WI38 (cell line): ENCODE data around the gene LDAH.

Experiments
- H3K4me3 ChIP-seq: 2 replicates; pipeline ENCODE4 v1.5.1; 2011; ENCODE audit warnings: low read depth, mild to moderate bottlenecking, control low read depth, low read length
- TF ChIP-seq, protein P1 (sequence below): IDR thresholded peaks from 2 replicates; pipeline ENCODE4 v1.5.1; 2012; ENCODE audit warnings: low read depth, mild to moderate bottlenecking, control low read depth, low read length

Gene LDAH

DNA sequence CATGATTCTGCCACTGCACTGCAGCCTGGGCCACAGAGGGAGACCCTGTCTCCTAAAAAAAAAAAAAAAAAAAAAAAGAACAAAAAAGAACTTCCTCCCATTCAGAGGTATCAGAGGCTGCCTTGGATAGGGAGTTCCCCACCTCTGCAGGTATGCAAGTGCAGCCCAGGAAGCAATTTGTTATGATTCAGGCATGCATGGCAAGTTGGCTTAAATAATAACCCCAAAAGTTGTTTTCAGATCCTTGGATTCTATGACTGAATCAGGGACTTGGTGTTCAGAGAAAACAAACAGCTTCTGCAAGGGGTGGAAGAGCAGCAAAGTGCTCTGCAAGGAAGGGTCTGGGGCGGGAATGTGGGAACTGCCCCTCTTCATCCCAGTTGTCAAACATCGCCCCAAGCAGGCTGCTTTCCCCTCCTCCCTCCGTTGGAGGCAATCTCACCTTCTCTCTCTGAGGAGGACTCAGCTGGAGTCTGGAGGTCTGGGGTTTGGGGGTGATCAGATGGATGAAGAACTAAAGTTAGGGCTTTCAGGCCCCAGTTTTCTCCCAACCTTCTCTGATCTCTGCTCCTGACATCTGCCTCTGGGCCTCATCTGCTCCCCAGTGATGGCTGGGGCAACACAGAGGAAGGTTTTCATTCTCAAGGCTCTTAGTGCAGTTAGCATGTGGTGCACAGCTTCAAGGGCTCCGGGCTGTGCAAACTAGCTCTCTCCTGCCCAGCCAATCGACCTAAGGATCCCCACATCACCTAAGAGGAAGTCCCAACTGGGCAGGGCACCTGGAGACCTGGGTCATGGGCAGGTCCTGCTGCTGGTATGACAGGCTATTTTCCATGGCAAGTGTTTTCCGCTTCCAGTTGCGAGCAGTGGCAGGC is 159.5 kb downstream of the LDAH start:
- TF ChIP-seq, protein P1, sequence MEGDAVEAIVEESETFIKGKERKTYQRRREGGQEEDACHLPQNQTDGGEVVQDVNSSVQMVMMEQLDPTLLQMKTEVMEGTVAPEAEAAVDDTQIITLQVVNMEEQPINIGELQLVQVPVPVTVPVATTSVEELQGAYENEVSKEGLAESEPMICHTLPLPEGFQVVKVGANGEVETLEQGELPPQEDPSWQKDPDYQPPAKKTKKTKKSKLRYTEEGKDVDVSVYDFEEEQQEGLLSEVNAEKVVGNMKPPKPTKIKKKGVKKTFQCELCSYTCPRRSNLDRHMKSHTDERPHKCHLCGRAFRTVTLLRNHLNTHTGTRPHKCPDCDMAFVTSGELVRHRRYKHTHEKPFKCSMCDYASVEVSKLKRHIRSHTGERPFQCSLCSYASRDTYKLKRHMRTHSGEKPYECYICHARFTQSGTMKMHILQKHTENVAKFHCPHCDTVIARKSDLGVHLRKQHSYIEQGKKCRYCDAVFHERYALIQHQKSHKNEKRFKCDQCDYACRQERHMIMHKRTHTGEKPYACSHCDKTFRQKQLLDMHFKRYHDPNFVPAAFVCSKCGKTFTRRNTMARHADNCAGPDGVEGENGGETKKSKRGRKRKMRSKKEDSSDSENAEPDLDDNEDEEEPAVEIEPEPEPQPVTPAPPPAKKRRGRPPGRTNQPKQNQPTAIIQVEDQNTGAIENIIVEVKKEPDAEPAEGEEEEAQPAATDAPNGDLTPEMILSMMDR = no peak

DNA sequence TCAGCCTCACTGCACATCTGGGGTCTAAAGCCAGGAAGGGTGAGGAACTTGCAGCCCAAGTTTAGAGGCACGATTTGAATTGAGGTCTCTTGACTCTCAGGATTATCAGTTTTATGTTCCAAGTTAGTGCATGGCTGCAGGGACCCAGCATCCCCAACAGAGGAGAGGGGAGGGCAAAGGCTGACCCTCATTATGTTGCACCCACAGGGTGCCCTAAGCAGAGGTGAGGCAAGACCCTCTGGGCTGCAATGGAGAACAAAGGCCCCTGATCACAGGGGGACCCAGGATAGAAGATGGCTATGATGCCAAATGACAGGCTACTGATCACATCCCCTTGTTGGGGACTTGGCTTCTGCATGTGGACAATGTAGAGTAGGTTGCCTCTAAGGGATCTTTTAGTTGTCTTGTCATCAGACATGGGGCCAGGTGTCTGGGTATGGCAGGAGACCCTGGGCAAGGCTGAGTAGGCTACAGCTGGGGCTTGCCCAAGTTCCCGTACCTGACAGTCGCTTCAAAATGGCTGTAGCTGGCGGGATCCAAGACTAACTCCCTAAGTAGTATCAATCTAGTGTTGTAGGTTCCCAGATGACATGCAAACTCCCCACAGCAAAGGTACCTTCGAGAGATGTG is 160.5 kb downstream of the LDAH start:
- H3K4me3 ChIP-seq = no peak overlapping the region
- TF ChIP-seq, protein P1 = no peak

More for the DNA sequence above, 159.5 kb downstream of the LDAH start:
- no peak overlapping the region for H3K4me3 ChIP-seq

DNA sequence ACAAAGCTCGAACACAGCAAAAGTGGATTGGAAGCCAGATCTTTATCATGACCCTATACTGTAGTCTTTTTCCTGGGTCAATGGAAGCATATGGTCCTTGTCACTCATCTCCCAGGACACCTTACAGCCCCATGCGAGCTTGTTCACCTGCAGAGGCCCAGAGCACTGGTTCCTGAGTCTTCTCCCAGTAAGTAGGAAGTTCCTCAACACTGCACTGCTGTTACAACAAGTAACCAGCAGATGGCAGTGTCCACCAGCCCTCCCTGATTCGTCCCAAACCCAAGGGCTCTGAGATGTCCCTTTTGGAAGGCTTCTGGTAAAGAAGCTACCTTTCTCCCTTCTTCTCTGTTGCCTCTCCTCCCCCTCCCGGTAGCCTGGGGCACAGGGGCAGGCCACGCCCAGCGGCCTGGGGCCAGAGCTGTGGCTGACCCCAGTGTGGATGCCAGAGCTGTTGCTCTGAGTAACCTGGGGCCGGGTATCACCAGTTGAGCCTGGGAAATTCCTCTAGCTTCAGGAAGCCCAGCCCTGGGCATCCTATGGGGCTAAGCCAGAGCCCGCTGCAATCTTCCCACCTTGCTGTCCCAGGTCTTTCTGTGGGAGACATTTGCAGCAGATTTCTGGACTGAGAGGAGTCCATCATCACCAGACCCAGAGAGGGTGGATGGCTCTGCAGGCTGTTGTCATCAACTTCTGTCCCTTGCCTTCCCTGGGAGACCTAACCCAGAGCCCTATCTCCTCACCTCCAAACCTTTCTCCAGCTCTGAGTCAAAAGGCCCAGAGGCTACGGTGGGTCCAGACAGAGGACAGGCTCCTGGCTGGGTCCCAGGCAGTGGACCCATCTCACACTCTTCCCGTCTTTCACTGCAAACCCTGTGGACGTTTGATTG is 161.2 kb downstream of the LDAH start:
- no peak overlapping the region for H3K4me3 ChIP-seq
- TF ChIP-seq, protein P1 = peak; percentile 95

DNA sequence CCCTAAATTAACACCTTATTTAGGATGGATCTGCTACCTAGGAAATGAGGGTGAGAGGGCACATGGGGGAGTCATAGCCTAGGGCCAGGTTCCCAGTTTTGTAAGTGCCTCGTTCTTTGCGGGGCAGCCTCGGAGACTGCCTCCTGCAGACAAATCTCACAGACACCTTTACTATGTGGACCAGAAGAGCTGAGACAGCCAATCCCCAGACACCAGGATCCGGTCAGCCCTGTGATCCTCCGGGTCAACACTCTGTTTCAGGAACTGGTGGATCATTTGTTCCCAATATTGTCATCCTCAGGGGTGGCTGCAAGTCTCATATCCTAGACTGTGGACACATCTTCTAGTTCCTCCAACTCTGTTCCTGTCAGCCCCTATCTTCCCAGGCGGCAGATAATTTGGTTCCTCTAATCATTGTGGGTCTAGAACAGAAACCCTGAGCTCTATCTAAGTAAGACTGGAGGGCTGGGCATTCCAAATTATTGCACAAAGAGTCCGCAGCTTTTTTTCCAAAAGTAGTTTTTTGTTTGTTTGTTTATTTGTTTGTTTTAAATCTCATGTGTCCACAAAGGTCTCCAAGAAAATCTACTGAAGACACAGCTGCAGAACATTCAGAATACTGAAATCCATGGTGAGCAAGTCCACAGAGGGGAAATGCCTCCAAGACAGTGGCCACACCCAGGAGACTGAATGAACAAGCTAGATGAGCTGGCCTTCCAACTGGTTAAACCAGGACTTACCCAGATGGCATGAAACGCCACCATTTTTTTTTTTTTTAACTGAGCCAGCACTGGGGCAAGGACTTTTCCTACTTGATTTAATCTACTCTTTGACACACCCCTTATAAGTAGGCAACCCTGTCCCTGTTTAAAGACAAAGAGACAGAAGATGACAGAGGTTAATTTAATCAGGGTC is 162.1 kb downstream of the LDAH start:
- TF ChIP-seq, protein P1 = no peak
- no peak overlapping the region for H3K4me3 ChIP-seq

DNA sequence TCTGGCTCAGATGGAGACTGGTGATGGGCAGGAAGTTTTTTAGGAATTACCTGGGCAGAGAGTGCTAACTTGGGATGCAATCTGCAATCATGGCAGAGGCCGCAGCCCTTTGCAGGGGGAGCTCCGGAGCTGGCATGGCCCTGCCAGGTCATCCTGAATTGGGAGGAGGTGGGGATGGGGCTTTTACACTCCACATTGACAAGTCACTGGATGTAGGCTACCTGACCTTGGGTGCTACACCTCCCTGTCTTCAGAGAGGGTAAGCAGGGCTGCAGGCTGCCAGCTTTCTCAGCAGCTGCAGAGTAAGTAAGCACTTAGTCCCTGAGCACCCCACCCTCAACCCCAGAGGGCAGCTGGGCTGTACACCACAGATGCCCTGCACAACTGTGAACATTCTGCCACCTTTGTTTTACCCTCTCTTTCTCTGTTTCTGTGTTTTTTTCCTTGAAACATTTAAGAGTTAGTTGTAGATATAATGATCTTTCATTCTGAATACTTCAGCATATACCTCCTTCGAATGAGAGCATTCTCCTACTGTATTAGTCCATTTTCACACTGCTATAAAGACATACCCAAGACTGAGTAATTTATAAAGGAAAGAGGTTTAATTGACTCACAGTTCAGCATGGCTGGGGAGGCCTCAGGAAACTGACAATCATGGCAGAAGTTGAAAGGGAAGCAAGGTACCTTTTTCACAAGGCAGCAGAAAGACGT is 165.2 kb downstream of the LDAH start:
- TF ChIP-seq, protein P1 = no peak
- no peak overlapping the region for H3K4me3 ChIP-seq

DNA sequence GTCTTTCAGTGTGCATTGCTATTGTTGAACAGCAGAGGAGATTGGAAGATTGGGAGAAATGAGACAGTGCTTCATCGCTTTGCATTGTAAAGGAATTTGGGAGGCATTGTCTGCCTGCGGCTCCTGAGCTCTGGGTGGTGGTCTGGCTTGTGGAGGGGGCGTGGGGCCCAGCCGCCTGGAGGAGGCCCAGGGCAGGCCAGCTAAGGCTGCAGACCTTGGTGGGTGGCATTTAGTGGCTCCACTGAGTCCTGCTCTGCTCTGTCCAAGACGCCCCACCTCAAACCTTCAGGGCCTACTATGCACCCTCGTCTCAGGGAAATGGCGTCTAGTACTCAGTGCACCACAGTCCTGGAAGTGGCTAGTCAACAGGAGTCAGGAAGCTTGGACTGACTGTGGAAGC is 166.3 kb downstream of the LDAH start:
- no peak overlapping the region for H3K4me3 ChIP-seq
- TF ChIP-seq, protein P1 = no peak
